Glutamatergic neuron (in vitro differentiated cells): ENCODE results near the gene TWSG1. TPM values are rescaled to one million over a fixed set of nuclear protein-coding genes. Genes with fewer than 3 reads are reported as not detected.

Experiments
- DNase-seq: peaks from one replicate; pipeline ENCODE4 v3.0.0; 2022
- H3K27ac Mint-ChIP-seq: one replicate; pipeline ENCODE4 v1.8.0; 2020; ENCODE audit warnings: mild to moderate bottlenecking, mixed read lengths, inconsistent platforms; ENCODE audit not compliant: unreplicated experiment
- H3K27me3 Mint-ChIP-seq: one replicate; pipeline ENCODE4 v1.8.0; 2020; ENCODE audit warnings: mild to moderate bottlenecking, moderate library complexity, mixed read lengths, inconsistent platforms; ENCODE audit not compliant: unreplicated experiment
- H3K36me3 Mint-ChIP-seq: one replicate; pipeline ENCODE4 v1.8.0; 2020; ENCODE audit warnings: mild to moderate bottlenecking, mixed read lengths, inconsistent platforms; ENCODE audit not compliant: unreplicated experiment
- H3K4me1 Mint-ChIP-seq: one replicate; pipeline ENCODE4 v1.8.0; 2020; ENCODE audit warnings: mild to moderate bottlenecking, low read depth, mixed read lengths, inconsistent platforms; ENCODE audit not compliant: unreplicated experiment
- H3K4me3 Mint-ChIP-seq: one replicate; pipeline ENCODE4 v1.8.0; 2020; ENCODE audit warnings: mild to moderate bottlenecking, mixed read lengths, inconsistent platforms; ENCODE audit not compliant: unreplicated experiment
- H3K9me3 Mint-ChIP-seq: one replicate; pipeline ENCODE4 v1.8.0; 2020; ENCODE audit warnings: mild to moderate bottlenecking, moderate library complexity, mixed read lengths, inconsistent platforms; ENCODE audit not compliant: unreplicated experiment
- CTCF ChIP-seq: fragments of 200-600 bp; sonication (generic); IDR thresholded peaks from one replicate; pipeline ENCODE4 v1.5.0; 2021; ENCODE audit not compliant: partially characterized antibody, unreplicated experiment
- total RNA-seq: library from RNA; stranded (reverse); fragmentation: NEBNext Ultra II Directional; extraction: Animal tissue kit (Norgen Biotek cat#: 25700); gene quantifications from one replicate; pipeline ENCODE4 v1.2.1, GENCODE V29; 2021; ENCODE audit not compliant: unreplicated experiment

Gene TWSG1
- total RNA-seq, 1 donor from 2014 or later: 13.7 TPM

- no peak for TF ChIP-seq CTCF
- Mint-ChIP-seq H3K36me3 (peaks cover 4% of the 10 kb centered on the region), H3K4me3 (no peak overlapping the region), H3K4me1 (no peaks in the 10 kb centered on the region), H3K27ac (no peak overlapping the region), H3K9me3 (no peaks in the 10 kb centered on the region), H3K27me3 (no peaks in the 10 kb centered on the region)
- no peak for DNase-seq
Observed at GRCh38 chr18:9403795-9404564, 69.4 kb downstream of the TWSG1 start.

- Mint-ChIP-seq H3K4me3 (no peak overlapping the region), H3K9me3 (no peaks in the 10 kb centered on the region), H3K27ac (no peak overlapping the region), H3K27me3 (no peaks in the 10 kb centered on the region), H3K4me1 (no peaks in the 10 kb centered on the region), H3K36me3 (peaks cover 4% of the 10 kb centered on the region)
- no peak for TF ChIP-seq CTCF
- no peak for DNase-seq
Observed at GRCh38 chr18:9404565-9405060, 70.0 kb downstream of the TWSG1 start.

DNA sequence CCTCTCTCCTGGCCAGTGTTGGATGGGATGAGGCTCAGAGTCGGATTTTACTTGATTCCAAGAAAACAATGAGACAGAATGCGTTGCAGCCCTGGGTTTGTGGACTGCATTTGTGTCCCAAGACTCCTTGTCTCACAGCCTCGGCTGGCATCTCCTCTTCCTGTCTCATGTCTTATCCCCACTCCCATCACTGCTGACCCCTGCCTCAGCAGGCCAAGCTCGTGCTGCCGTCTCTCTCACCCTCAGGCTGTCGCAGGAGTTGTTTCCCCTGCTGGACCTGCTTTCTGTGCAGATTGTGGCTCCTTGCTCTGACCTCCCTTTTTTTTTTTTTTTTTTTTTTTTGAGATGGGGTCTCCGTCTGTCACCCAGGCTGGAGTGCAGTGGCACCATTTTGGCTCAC, 70.6 kb downstream of the TWSG1 start:
- Mint-ChIP-seq H3K27me3 (no peaks in the 10 kb centered on the region), H3K4me3 (no peak overlapping the region), H3K4me1 (no peaks in the 10 kb centered on the region), H3K36me3 (peaks cover 4% of the 10 kb centered on the region), H3K9me3 (no peaks in the 10 kb centered on the region), H3K27ac (no peak overlapping the region)
- no peak for DNase-seq
- TF ChIP-seq CTCF: no peak

DNA sequence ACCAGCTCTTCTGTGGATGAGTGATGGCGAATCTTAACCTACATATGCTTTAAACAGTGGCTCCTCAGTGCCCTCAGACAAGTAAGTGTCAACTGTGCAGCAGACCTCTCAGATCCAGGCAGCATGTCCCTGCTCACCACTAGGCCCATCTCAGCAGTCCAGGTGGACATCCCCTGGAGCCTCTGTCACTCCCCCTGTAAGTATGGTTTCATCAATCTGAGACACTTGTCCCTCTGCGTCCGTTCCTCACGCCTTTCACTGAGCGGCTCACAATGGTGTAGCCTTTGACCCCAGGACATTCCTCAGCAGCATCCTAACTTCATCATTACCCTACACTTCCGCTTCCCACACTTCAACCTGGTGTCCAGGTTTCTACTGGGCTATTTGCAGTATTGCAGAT, 71.4 kb downstream of the TWSG1 start:
- H3K4me1 Mint-ChIP-seq: no peaks in the 10 kb centered on the region
- no peak overlapping the region for H3K4me3 Mint-ChIP-seq
- H3K27ac Mint-ChIP-seq: no peak overlapping the region
- no peaks in the 10 kb centered on the region for H3K27me3 Mint-ChIP-seq
- DNase-seq: no peak
- H3K36me3 Mint-ChIP-seq: peaks cover 8% of the 10 kb centered on the region
- no peak for TF ChIP-seq CTCF
- H3K9me3 Mint-ChIP-seq: no peaks in the 10 kb centered on the region

DNA sequence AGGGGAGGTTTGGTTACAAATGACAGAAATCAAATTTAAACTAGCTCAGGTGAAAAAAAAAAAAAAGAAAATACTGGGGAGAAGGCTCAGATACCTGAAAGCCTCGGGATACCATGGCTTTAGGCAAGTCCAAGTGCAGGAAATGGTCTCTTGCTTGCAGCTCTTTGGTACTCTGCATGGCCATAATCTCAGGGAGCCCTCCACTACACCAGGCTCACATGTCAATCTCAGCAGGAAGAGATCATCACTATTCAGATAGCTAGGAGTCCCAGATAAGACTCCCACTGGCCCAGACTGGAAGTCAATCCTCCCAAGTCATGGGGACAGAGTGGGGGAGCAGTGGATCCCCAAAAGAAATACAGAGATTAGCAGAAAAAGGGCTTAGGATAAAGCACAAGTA, 75.9 kb downstream of the TWSG1 start:
- Mint-ChIP-seq H3K27me3 (no peaks in the 10 kb centered on the region), H3K4me3 (no peak overlapping the region), H3K4me1 (no peaks in the 10 kb centered on the region), H3K9me3 (no peaks in the 10 kb centered on the region), H3K36me3 (peaks cover 4% of the 10 kb centered on the region), H3K27ac (no peak overlapping the region)
- no peak for TF ChIP-seq CTCF
- DNase-seq: no peak
